ENCODE results near the gene NTHL1. TPM values are rescaled to one million over a fixed set of nuclear protein-coding genes. Genes with fewer than 3 reads are reported as not detected.

NTHL1 gene
- total and polyA plus RNA-seq, 2 of the 4 experiments (the other 2 are of a cell fraction), result 22.8 to 28.0 TPM

- peaks cover 0 to 14% of the 10 kb centered on the region in 2 experiments; a peak in 1 of 4 replicates for H3K79me1 ChIP-seq (ENCODE audit: low read depth in 1 of 2, low read length in 2 of 2)
- H2BK20ac ChIP-seq (ENCODE audit: low read depth, low read length), result no peak overlapping the region
- H3K9me3 ChIP-seq (ENCODE audit: control insufficient read depth, insufficient read depth, low read length), result no peaks in the 10 kb centered on the region
- ATAC-seq (ENCODE audit: low read depth) (no peak), DNase-seq (no peak)
- H3K23ac ChIP-seq (ENCODE audit: low read depth, low read length), result no peak overlapping the region
- no peak for TF ChIP-seq RFX5 (IDR thresholded peaks at IDR 0.05; ENCODE audit: low read depth, low read length)
- TF ChIP-seq RAD21 (IDR thresholded peaks at IDR 0.05; ENCODE audit: low read length), result no peak
- no peak for TF ChIP-seq ELK1 (IDR thresholded peaks at IDR 0.05; ENCODE audit: borderline replicate concordance, low read depth, low read length)
- TF ChIP-seq BHLHE40 (IDR thresholded peaks at IDR 0.05; ENCODE audit: low read depth, low read length), result no peak
- no peak for TF ChIP-seq MAZ (IDR thresholded peaks at IDR 0.05; ENCODE audit: borderline replicate concordance, low read depth, low read length)
- TF ChIP-seq FOS (IDR thresholded peaks at IDR 0.05; ENCODE audit: low read depth, low read length), result no peak
- TF ChIP-seq CHD1 (IDR thresholded peaks at IDR 0.05; ENCODE audit: low read depth, low read length), result no peak
- TF ChIP-seq CEBPB (IDR thresholded peaks at IDR 0.05; ENCODE audit: low read depth, low read length), result no peak
- H4K8ac ChIP-seq (ENCODE audit: low read depth in 2 of 2, low read length in 2 of 2), result no peak overlapping the region
- no peaks in the 10 kb centered on the region; the same call in 1 of the 2 replicates for H4K20me1 ChIP-seq (ENCODE audit: insufficient read depth, low read length)
- in situ Hi-C loops (cut with MboI; ENCODE audit: low sequenced_read_pairs) (no loop called here), dilution Hi-C loops (cut with HindIII; ENCODE audit: low sequenced_read_pairs, unreplicated experiment) (no loop called here), intact Hi-C loops (cut with micrococcal nuclease) (no loop called here)
- H4K5ac ChIP-seq (ENCODE audit: low read depth, low read length), result no peak overlapping the region
- no TSS peak for BruUV-seq (replicated peaks)
- 96% methylated on average over 13 of the region's 17 CpGs; no CpG with 5 or more reads in 1 of the 2 experiments for WGBS, 2 experiments (ENCODE audit: extremely low coverage in 2 of 2, insufficient read length in 1 of 2)
- H3K4me3 ChIP-seq (ENCODE audit: insufficient read depth, low read depth, low read length), result no peak overlapping the region
- no peak overlapping the region for H3K18ac ChIP-seq (ENCODE audit: low read depth, low read length)
- peaks cover 61% of the 10 kb centered on the region for H3K36me3 ChIP-seq (ENCODE audit: control insufficient read depth, insufficient read depth, low read length)
- ChIA-PET CTCF (no interaction called here), POLR2A (ENCODE audit: unreplicated experiment) (no interaction called here)
- no peak overlapping the region for H2BK15ac ChIP-seq (ENCODE audit: low read depth, low read length)
- H3K4me1 ChIP-seq (ENCODE audit: control insufficient read depth, insufficient read depth, low read length), result no peaks in the 10 kb centered on the region
- H3K9me1 ChIP-seq (ENCODE audit: insufficient read depth, low read length), result no peaks in the 10 kb centered on the region
- H3K56ac ChIP-seq (ENCODE audit: extremely low read depth, insufficient read depth, low read length), result no peak overlapping the region
- no peak overlapping the region for H2BK5ac ChIP-seq (ENCODE audit: low read depth, low read length, poor library complexity, severe bottlenecking)
- no peak overlapping the region for H3K9ac ChIP-seq (ENCODE audit: low read depth, low read length)
- no peak overlapping the region for H3K14ac ChIP-seq (replicated peaks; ENCODE audit: low read depth, low read length)
- H2AK5ac ChIP-seq (ENCODE audit: low read depth, low read length), result no peak overlapping the region
- H2BK120ac ChIP-seq (ENCODE audit: low read depth, low read length), result no peak overlapping the region
- no peak overlapping the region for H4K91ac ChIP-seq (ENCODE audit: insufficient read depth, low read depth, low read length)
- H2AK9ac ChIP-seq (replicated peaks; ENCODE audit: low read depth, low read length, poor library complexity), result no peak overlapping the region
- H3K4ac ChIP-seq (ENCODE audit: low read depth, low read length), result no peak overlapping the region
- no peaks in the 10 kb centered on the region for H3K27me3 ChIP-seq (ENCODE audit: control insufficient read depth, insufficient read depth, low read length)
- no peak overlapping the region for H3K4me2 ChIP-seq (ENCODE audit: low read depth, low read length)
- H3K27ac ChIP-seq (ENCODE audit: insufficient read depth, low read length), result no peak overlapping the region
- H2AFZ ChIP-seq (replicated peaks; ENCODE audit: low read length, poor library complexity), result no peak overlapping the region
Measured at GRCh38 chr16:2060346-2060745, 12.7 kb upstream of the NTHL1 start.
